ENCODE measurements around the gene ZFYVE21.
A peak's percentile ranks its signal among the peaks of the same experiment; 100 is the strongest.

GRCh38 chr14:103711516-103712431 is 3.8 kb upstream of the ZFYVE21 start:
- TF ChIP-seq CTCF (IDR thresholded peaks at IDR 0.05) (no peak), POLR2AphosphoS5 (IDR thresholded peaks at IDR 0.05) (peak in 1 of 2 donors; percentile 13), POLR2A (IDR thresholded peaks at IDR 0.05) (no peak), EP300 (IDR thresholded peaks at IDR 0.05) (no peak)
